Activated CD4-positive, alpha-beta T cell treated with anti-CD3 and anti-CD28 coated beads, Interleukin-2, amount 50 U/mL, for 16 hours (primary cell): ENCODE results near the gene AFF3.
"Not testable (repeated sequence)": the region's sequence is repeated elsewhere in the genome, so short reads cannot be mapped to it uniquely, and the experiment has no call there.

Source experiments
- DNase-seq: peaks from one replicate; pipeline ENCODE4 v3.0.0-alpha.2; 2020

Gene AFF3

DNA sequence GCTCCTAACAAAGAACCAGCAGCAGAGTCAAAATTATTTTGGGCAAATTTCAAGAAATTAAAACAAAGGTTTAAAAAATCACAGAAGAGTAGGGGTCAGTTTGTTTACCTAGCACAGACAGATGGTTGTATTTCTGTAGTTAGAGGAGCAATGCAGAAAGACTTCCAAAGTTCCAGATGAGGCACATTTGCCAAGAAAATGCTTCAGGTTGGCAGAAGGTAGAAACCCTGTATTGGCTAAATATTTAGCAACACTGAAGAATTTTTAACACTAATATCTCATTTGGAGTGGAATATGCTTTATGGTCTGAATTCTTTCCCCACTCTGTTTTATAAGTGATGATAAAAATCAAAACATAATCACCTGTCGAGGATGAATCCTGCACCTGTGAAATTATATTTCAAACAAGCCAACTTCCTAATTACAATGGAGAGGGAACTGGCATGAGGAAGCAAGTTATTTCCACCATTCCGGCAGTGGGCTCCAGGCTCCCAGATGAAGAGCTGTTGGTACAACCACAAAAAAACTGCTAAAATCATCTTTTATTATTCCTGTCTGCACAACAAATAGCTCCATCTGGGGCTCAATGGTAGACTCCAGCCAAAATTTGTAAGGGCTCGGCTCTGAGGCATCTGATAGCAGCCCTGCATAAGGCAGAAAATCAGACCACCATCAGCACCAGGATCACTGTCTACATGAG is 366.0 kb downstream of the AFF3 start:
- DNase-seq: no peak

DNA sequence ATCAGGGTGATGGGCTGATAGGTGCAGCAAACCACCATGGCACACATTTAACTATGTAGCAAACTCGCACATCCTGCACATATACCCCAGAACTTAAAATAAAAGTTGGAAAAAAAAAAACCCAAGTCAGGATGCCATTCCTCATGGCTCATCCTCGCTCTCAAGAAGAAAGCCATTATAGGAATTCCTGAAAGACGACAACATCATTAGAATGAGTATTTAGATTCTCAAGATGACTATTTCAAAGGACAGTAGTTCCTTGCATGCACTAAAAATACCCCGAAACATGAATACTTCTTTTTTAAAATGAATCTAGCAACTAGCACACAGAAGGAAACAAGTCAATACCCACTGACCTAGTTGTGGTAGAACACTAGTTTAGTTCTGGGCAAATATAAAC is 366.8 kb downstream of the AFF3 start:
- DNase-seq: no peak

DNA sequence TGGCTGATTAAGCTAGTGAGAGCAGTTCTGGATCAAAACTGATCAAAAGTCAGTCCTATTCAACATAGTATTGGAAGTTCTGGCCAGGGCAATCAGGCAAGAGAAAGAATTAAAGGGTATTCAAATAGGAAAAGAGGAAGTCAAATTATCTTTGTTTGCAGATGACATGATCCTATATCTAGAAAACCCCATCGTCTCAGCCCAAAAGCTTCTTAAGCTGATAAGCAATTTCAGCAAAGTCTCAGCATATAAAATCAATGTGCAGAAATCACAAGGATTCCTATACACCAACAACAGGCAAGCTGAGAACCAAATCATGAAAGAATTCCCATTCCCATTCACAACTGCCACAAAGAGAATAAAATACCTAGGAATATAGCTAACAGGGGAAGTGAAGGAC is 368.7 kb downstream of the AFF3 start:
- not testable (repeated sequence) for DNase-seq

DNA sequence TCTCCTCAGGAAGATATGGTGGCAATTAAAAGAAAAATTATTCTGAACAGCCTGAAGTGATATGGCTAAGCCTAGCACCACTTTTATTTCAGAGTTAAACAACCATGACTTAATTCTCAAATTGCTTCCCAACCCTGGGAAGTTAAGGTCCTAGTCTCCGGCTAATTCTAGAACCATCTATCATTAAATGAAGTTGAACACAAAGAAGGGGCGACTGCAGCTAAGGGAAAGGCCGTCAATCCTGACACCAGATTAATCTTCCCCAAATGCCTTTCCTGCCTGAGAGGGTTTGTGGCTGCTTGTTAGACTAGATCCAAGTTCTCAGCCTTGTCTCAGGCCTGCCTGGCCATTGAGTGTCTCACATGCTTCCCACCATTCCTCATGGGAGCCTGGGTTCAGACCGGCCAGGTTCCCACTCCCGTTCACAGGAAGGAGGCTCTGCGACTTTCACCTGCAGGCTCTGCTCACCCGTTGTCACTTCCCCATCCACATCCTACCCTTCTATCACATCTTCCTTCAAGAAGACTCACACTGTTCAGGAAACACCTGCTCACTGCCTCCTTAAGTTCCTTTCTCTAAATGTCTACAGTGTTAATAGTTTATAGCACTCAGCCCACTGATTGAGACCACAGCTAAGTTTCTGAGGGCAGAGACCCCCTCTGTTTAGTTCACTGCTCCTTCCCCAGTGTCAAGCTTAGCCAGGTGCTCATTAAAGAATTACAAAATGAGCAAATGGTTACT is 369.6 kb downstream of the AFF3 start:
- DNase-seq: no peak

DNA sequence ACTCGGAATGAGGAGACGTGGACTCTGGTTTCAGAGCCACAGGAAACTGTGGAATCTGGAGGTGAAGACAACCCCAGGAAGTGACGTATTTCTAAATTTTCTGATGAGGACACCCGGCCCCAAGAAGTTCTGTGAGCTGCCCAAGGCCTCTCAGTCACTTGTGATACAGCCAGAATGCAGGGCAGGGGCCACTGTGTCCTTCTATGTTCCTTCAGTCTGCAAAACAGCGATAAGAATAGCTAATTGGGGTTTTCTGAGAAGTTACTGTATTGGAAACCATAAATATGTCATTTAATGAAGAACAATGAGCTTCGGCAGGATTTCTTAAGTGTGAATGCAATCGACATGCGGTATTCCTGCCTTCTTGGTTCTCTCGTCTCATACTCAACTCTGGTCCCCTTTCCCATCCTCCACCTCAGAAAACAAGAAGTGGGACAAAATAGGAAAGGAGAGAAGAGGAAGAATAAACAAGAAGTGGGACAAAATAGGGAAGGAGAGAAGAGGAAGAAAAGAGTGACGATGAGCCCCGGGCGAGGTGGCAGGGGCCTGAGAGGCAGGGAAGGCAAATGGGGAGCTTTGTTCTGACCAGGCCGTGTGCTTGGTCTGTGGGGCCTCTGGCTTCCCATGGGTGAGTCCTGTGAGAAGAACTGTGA is 370.6 kb downstream of the AFF3 start:
- no peak for DNase-seq

DNA sequence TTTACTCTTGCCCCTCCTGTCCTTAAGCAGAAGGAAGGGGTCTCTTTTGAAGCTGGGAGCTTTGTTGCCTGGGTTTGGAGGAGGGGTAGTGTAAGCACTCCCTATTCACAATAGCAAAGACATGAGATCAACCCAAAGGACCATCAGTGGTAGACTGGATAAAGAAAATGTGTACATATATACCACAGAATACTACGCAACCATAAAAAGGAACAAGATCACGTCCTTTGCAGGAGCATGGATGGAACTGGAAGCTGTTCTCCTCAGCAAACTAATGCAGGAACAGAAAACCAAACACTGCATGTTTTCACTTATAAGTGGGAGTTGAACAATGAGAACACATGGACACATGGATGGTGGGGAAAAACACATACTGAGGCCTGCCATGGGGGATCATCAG is 371.5 kb downstream of the AFF3 start:
- DNase-seq: no peak

DNA sequence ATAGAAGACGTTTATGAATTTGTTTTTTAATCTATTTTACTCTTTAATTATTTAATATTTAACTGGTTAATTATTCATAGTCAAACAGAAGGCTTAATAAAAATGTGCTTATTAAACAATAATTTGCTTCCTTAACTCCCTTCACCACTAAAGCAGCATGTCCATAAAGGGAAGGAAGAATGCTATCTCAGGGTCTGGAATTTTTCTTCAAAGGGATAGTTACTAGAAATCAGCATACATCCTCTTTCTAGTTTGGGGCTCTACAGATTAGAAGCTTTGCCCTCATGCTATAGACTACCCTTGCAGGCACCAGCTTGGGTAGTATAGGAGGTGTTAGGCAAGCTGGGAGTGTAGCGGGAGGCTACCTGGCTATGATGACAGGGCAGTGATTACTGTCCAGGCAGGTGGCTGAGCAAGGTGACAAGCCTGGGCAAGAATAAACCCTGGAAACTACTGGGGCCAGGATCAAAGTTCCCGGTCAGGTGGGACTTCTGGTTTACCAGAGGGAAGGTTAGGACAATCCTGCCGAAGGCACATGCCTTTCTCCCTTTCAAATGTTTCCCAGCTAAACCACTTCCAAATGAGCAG is 376.6 kb downstream of the AFF3 start:
- DNase-seq: no peak

DNA sequence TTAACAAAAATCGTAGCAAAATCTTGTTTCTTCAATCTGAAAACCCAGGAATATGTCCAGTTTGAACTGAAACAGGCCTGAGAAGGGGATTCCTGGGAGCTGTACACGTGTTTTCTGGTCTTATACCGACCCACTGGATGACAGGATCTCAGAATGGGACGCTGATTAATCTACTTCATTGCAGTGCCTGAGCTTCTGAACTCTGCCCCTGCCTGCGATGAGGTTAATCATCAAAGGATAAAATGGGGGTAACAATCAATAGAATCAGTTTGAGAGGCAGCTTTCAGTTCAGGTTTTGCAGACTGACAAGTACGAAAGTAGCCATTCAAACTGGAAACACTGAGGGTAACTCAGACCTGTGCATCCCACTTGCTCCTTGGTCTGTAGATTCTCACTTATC is 378.6 kb downstream of the AFF3 start:
- DNase-seq: no peak

DNA sequence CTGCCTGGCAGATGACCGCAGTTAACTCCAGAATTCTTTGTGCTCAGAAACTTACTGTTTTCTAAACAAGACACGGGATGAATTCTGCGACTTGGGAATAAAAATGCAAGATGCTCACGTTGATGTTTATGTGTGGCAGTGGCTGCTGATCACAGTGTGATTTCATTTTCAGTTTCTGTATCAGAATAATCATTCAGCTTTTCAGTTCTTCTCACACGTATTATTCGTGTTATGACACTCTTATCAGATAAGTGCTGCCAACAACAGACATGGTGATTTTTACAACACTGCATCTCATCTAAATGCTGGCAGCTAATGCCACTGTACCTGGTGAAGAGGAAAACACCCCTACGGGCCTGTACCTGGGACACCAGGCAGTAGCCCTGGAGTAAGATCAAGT is 379.7 kb downstream of the AFF3 start:
- no peak for DNase-seq

DNA sequence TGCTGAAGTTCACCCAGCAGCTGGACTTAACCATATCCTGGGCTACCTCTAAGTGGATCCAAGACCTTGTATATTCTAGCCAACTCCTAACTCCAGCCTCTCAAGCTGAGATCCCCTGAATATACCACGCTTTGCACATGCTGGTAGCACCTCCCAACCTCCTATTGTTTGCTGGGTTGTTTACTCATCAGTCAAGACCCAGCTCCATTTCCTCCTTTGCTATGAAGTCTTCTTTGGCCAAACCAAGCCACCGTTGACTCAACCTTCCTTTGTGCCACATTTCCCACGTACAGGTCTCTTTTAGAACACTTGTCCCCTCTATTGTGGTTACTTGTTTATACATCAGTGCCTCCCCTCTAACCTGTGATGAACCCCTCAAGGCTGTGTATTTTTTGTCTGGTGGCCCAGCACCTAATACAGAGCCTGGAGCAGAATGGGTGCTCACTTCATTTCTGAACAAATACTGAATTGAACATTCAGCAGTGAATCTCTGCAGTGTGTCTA is 384.7 kb downstream of the AFF3 start:
- DNase-seq: no peak

DNA sequence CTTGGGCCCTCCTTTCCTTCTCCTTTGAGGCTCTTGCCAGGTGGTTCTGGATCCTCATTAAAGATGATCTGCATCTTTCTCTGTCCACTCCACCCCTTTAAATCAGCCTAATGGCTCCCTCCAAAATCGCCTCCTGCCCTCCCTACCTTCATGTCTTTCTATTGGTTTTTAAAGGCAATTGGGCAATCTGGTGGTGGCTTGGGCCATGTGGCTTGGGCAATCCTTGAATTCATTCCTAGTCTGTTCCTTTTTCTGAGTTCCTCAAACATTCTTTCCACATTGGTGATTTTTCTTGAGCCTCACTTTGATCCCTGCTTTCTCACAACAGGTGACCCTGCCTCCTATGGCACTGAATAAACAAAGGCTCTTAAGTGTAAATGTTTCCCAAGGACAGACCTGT is 386.3 kb downstream of the AFF3 start:
- no peak for DNase-seq

DNA sequence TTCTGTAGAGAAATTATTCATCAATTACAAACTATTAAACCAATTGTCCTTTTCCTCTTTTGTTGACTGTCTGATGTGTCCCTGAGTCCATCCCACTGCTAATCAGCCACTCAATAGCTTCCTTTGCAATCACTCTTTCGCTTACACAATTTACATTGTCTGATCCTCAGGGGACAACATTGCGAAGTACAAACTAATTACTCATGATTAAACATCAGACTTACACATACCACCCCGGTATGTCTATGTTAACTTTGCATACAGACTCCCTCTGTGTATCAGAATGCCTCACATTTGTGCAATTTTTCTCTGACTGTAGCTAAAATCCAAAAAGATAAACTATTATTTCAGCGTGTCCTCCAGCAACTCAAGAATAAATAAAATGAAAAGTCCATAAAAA is 388.2 kb downstream of the AFF3 start:
- no peak for DNase-seq

DNA sequence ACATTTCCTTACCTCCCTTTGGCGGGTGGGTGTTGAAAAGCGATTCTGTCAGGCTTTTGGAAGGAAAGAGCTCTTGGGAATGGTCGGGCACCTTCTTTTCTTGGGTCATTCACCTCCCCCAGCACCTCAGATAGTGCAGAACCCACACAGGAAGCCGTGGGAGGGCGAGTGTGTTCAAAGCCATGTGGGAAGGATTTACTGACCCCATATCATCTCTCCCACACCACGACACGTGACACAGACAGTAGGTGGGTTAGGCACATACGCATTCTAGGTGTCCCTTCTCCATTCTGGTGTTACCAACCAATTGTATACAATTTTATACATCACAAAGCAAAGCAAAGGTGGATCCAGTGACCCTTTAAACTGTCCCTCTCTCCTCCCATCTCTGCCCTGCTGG is 388.9 kb downstream of the AFF3 start:
- no peak for DNase-seq

DNA sequence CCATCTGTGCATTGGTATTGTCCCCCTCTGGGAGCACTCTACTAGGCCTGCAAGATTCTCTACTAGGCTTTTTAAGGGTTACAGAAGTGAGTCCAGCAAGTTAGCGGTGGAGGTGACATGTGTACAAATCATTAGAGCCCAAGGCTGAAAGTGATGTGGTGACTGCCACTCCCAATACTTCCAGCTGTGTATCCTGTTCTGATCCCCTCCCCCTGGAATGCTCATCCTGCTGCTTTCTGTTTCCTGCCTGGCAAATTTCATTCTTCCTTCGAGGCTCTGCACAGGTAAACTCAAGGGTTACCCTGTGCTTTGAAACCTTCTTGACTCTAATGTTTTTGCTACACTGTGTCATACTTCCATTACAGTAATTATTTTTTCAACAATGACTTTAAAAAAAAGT is 394.0 kb downstream of the AFF3 start:
- no peak for DNase-seq

DNA sequence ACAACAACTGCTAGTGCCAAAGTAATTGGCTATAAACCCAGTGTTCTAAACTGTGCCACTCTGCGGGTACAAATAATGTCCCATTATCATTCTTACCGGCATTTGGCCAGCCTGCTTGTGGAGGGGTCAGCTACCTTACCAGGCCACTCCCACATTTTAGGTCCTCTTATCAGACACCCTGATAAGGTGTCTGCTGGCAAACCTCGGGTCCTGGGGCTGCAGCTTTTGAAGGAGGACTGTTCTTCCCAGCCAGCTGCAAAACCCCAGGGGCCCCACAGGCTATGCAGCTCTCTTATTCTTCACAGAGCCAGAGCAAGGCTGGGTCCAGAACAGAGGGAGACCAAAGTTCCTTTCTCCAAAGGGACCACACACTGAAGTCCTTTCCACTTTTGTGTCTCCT is 394.5 kb downstream of the AFF3 start:
- DNase-seq: no peak

DNA sequence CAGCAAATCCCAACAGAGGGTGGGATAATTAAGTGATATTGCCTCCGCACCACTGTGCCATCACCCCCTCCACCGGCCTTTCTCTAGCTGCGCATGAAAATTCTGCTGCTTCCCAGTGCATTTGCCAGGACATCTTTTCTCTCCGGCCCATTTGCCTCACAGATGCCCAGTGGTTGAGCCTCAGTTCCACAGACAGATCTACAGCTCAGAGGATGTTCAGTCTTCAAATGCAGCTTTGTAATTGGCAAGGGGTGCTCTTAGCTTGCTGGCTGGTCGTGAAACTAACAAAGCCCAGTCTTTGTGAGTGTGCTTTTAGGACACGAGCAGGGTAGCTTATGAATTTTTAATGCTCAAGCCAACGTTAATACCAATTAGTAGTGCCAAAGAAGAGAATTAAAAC is 399.2 kb downstream of the AFF3 start:
- no peak for DNase-seq

DNA sequence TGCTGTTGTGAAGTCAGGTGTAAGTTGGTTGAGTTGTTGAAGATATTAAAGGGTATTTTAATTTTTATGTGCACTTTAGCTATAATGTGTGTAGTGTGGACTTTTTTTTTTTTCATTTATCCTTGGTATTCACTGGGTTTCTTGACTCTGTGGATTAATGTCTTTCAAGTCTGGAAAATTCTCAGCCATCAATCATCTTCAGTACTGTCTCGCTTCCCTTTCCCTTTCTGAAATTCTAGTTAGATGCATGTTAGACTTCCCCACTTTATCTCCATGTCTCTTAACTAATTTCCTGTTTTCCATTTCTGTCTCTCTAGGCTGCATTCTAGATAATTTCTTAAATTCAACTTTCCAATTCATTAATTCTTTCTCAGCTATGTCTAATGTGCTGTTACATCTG is 404.9 kb downstream of the AFF3 start:
- DNase-seq: no peak

DNA sequence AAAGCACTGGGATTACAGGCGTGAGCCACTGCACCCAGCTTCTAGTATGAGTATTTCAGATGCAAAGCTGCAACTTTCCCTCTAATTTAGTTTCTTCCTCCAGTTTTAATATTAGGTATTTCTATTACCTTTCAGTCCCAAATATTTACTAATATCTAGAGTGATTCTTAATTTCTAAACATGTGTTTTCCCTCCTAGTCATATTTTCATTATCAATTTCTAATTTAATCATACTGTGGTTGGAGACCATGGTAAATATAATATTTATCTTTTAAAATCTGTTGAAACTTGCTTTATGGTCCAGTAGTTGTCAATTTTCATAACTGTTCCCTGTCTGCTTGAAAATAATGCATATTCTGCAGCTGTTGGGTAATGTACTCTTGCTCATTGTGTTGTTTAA is 406.6 kb downstream of the AFF3 start:
- DNase-seq: no peak

DNA sequence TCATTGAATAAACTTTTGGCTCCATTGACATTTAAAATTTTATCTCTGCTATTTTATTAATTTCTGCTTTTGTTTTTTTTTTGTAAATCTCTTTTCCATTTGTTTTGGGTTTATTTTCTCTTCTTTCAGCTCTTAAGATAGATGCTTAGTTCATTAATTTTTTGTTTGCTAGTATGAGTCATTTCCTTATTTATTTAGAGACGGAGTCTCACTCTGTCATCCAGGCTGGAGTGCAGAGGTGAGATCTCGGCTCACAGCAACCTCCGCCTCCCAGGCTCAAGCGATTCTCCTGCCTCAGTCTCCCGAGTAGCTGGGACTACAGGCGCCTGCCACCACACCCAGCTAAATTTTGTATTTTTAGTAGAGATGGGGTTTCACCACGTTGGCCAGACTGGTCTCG is 407.1 kb downstream of the AFF3 start:
- not testable (repeated sequence) for DNase-seq

DNA sequence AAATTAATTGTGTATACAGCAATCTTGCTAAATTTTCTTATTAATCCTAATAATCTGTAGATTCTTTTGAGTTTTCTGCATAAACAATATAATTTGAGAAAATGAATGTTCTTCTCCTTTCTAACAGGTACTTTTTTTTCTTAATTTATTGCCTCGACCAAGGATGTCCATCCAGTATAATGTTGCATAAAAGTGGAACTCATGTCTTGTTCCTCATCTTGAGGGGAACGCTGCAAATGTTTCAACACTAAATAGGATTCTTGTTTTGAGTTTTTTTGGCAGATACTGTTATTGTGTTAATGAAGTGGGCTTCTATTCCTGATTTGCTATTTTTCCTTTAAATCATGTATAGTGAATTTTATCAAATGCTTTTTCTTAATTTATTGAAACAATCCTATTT is 408.2 kb downstream of the AFF3 start:
- DNase-seq: no peak

DNA sequence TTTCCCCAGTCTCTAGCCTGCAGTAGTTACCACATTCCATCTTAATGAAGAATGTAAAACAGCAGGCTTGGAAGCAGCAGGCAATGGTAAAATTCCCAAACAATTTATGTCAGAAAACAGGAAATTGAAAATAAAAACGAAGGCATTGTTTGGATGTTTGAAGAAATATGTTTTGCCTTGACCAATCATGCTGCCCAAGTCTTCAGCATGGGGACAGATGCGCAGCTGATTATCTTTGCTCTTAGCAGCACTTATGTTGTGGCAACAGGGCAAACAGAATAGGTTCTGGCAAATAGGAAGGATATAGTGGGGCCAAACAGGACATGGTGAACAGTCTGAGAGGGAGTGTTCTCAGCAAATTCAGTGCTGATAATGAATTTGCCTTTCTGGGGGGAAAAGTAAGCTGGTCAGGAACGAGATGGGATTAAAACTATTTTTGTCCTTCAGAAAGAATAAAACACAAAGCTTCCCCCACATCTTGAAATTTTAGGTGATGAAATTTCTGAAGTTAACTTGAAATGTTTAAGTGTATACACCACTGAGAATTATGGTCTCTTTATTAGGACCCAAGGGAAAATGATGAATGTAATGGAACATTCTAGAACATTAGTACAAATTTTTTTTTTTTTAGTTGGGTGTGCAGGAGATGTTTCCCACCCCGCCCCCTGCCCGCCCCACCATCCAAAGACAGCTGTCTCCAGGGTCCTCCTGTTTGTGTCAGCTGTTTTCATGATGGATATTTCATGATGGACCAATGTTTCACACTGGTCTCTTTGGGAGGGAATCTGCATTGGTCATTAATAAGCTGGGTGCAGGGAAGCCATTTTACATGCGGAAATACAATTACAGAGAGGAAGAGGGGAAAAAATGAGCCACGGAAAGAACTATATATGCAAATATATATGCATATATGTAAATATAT is 413.0 kb downstream of the AFF3 start:
- no peak for DNase-seq

DNA sequence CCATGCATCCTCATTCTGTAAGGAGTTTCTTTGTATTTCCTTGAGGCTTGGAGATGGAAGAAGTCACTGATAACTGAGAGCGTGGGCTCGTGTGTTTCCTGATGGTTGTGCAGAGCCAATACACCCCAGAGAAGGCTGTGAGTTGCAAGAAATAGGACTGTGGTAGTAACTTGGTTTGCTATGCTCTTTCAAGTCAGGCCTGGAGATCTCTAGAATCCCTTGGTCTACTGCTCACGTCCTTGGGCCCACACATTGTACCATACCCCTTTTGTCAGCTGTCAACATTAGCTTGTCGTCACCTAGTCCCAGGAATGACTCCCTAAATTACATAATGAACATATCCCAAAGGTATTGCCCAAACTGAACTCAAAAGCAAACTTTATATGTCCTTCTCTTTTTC is 414.2 kb downstream of the AFF3 start:
- DNase-seq: no peak

DNA sequence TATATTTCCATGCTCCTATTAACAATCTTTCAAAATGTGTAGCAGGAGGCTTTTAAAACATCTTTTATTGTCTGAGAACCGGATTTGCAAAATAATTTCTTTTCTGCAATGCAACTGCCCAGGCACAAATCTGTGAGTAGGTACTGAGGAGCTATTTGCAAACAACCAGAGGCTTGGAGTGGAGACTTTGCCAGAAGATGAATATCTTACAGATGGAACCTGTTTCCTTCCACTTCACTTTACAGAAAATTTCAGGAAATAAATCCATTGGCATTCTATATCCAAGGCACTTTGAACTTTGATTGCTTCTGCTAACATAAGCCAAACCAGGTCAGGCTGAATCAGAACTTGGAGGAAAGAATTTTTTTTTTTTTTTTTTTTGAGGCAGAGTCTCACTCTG is 415.2 kb downstream of the AFF3 start:
- DNase-seq: no peak
